Mononuclear cell (primary cell): Measurements from ENCODE around the gene CALM1. TPM values are rescaled to one million over a fixed set of nuclear protein-coding genes. Genes with fewer than 3 reads are reported as not detected.

Experiments
- H3K27me3 ChIP-seq: 2 replicates; pipeline ENCODE4 v1.6.0; 2011; ENCODE audit warnings: low read length, control low read depth; ENCODE audit not compliant: insufficient read depth
- H3K4me1 ChIP-seq: 2 replicates; pipeline ENCODE4 v1.5.1; 2011; ENCODE audit warnings: mild to moderate bottlenecking, low read length, control low read depth; ENCODE audit not compliant: insufficient read depth
- H3K4me3 ChIP-seq: 2 replicates; pipeline ENCODE4 v1.5.1; 2011; ENCODE audit warnings: mild to moderate bottlenecking, low read length, moderate library complexity
- H3K9me3 ChIP-seq: 2 replicates; pipeline ENCODE4 v1.5.1; 2011; ENCODE audit warnings: low read depth, mild to moderate bottlenecking, control low read depth, low read length
- total RNA-seq: library from RNA; depleted of rRNA; stranded (reverse); fragments of >200 nt; gene quantifications from one replicate; pipeline ENCODE4 v1.2.3, GENCODE V29; 2012

The CALM1 gene
- total RNA-seq, 1 donor = 718 TPM

- Histone ChIP-seq H3K4me1 (no peaks in the 10 kb centered on the region), H3K27me3 (no peaks in the 10 kb centered on the region), H3K4me3 (no peak overlapping the region), H3K9me3 (no peaks in the 10 kb centered on the region)
These were observed 37.7 kb downstream of the CALM1 start for GRCh38 chr14:90434370-90435020.

GRCh38 chr14:90438841-90439240, 42.0 kb downstream of the CALM1 start:
- Histone ChIP-seq H3K27me3 (no peaks in the 10 kb centered on the region), H3K9me3 (no peaks in the 10 kb centered on the region), H3K4me3 (no peak overlapping the region), H3K4me1 (no peaks in the 10 kb centered on the region)

- H3K9me3 ChIP-seq = no peaks in the 10 kb centered on the region
- H3K27me3 ChIP-seq = no peaks in the 10 kb centered on the region
- no peak overlapping the region for H3K4me3 ChIP-seq
- H3K4me1 ChIP-seq = no peaks in the 10 kb centered on the region
These were observed 43.2 kb downstream of the CALM1 start for GRCh38 chr14:90440021-90440451.

- no peaks in the 10 kb centered on the region for H3K27me3 ChIP-seq
- no peak overlapping the region for H3K4me3 ChIP-seq
- no peaks in the 10 kb centered on the region for H3K9me3 ChIP-seq
- H3K4me1 ChIP-seq = no peaks in the 10 kb centered on the region
These were observed 43.8 kb downstream of the CALM1 start for GRCh38 chr14:90440592-90440991.

- H3K9me3 ChIP-seq = no peaks in the 10 kb centered on the region
- no peaks in the 10 kb centered on the region for H3K4me1 ChIP-seq
- H3K27me3 ChIP-seq = no peaks in the 10 kb centered on the region
- no peak overlapping the region for H3K4me3 ChIP-seq
These were observed 45.6 kb downstream of the CALM1 start for GRCh38 chr14:90442388-90442787.

GRCh38 chr14:90443161-90444076, 46.6 kb downstream of the CALM1 start:
- Histone ChIP-seq H3K9me3 (no peaks in the 10 kb centered on the region), H3K27me3 (no peaks in the 10 kb centered on the region), H3K4me1 (no peaks in the 10 kb centered on the region), H3K4me3 (no peak overlapping the region)

GRCh38 chr14:90444077-90444696, 47.4 kb downstream of the CALM1 start:
- Histone ChIP-seq H3K27me3 (no peaks in the 10 kb centered on the region), H3K4me1 (no peaks in the 10 kb centered on the region), H3K4me3 (no peak overlapping the region), H3K9me3 (no peaks in the 10 kb centered on the region)

- Histone ChIP-seq H3K4me1 (no peaks in the 10 kb centered on the region), H3K4me3 (no peak overlapping the region), H3K27me3 (no peaks in the 10 kb centered on the region), H3K9me3 (no peaks in the 10 kb centered on the region)
These were observed 48.2 kb downstream of the CALM1 start for GRCh38 chr14:90445011-90445410.

GRCh38 chr14:90446405-90446804, 49.6 kb downstream of the CALM1 start:
- H3K4me1 ChIP-seq = no peaks in the 10 kb centered on the region
- H3K9me3 ChIP-seq = no peaks in the 10 kb centered on the region
- H3K4me3 ChIP-seq = no peak overlapping the region
- H3K27me3 ChIP-seq = no peaks in the 10 kb centered on the region

- Histone ChIP-seq H3K4me3 (no peak overlapping the region), H3K4me1 (no peaks in the 10 kb centered on the region), H3K27me3 (no peaks in the 10 kb centered on the region), H3K9me3 (no peaks in the 10 kb centered on the region)
These were observed 51.1 kb downstream of the CALM1 start for GRCh38 chr14:90447720-90448497.

- no peaks in the 10 kb centered on the region for H3K4me1 ChIP-seq
- H3K27me3 ChIP-seq = no peaks in the 10 kb centered on the region
- H3K4me3 ChIP-seq = no peak overlapping the region
- no peaks in the 10 kb centered on the region for H3K9me3 ChIP-seq
These were observed 52.6 kb downstream of the CALM1 start for GRCh38 chr14:90449411-90449810.

GRCh38 chr14:90450151-90450550, 53.3 kb downstream of the CALM1 start:
- no peaks in the 10 kb centered on the region for H3K9me3 ChIP-seq
- H3K4me3 ChIP-seq = no peak overlapping the region
- H3K27me3 ChIP-seq = no peaks in the 10 kb centered on the region
- H3K4me1 ChIP-seq = no peaks in the 10 kb centered on the region

- H3K9me3 ChIP-seq = no peaks in the 10 kb centered on the region
- H3K27me3 ChIP-seq = no peaks in the 10 kb centered on the region
- H3K4me1 ChIP-seq = no peaks in the 10 kb centered on the region
- H3K4me3 ChIP-seq = no peak overlapping the region
These were observed 53.8 kb downstream of the CALM1 start for GRCh38 chr14:90450667-90451066.

GRCh38 chr14:90451443-90451842, 54.6 kb downstream of the CALM1 start:
- Histone ChIP-seq H3K4me1 (no peaks in the 10 kb centered on the region), H3K27me3 (no peaks in the 10 kb centered on the region), H3K4me3 (no peak overlapping the region), H3K9me3 (no peaks in the 10 kb centered on the region)

- Histone ChIP-seq H3K4me3 (no peak overlapping the region), H3K27me3 (no peaks in the 10 kb centered on the region), H3K9me3 (no peaks in the 10 kb centered on the region), H3K4me1 (no peaks in the 10 kb centered on the region)
These were observed 55.1 kb downstream of the CALM1 start for GRCh38 chr14:90451961-90452360.
